Lower leg skin (tissue), 4 donors: ENCODE measurements around the gene PP2D1. TPM values are rescaled to one million over a fixed set of nuclear protein-coding genes. Genes with fewer than 3 reads are reported as not detected.
"Not testable (repeated sequence)": the region's sequence is repeated elsewhere in the genome, so short reads cannot be mapped to it uniquely, and the experiment has no call there.

Source experiments
- DNase-seq, 2 donors: peaks; one replicate each; pipeline ENCODE4 v3.0.0-alpha.2; 2019; ENCODE audit warnings: low spot score in 2 of 2
- H3K4me3 ChIP-seq: fragments of 200-600 bp; sonication (generic); 2 replicates; pipeline ENCODE4 v1.5.1; 2017; ENCODE audit warnings: mild to moderate bottlenecking, low read depth; ENCODE audit not compliant: poor library complexity, severe bottlenecking
- POLR2A ChIP-seq, 2 donors: fragments of 450-650 bp; IDR thresholded peaks; one replicate each; pipeline ENCODE4 v1.6.1; 2016 to 2017; ENCODE audit warnings: antibody characterized with exemption in 2 of 2, mild to moderate bottlenecking in 1 of 2, moderate library complexity in 1 of 2
- WGBS, 2 donors: methylation state at CpG; one replicate each; pipeline ENCODE4 v1.1.5; 2018; 5-methylcytosine and 5-hydroxymethylcytosine counted together
- intact Hi-C: fragments of 100-400 bp; cut with DNase I; formaldehyde crosslinking; loops from one replicate; pipeline ENCODE4 v1.15.0; 2023; ENCODE audit warnings: low total_unique reads
- total RNA-seq, 4 donors: library from RNA; depleted of rRNA; stranded (reverse); fragments of >200 nt; gene quantifications; one replicate each; pipeline ENCODE4 v1.1.0, GENCODE V29; 2016
- TF ChIP-seq, protein P1 (sequence below), 3 donors: fragments of 450-650 bp; IDR thresholded peaks; one replicate each; pipeline ENCODE4 v1.5.1; 2016; ENCODE audit warnings: antibody characterized with exemption in 3 of 3, mild to moderate bottlenecking in 3 of 3, moderate library complexity in 2 of 3

PP2D1 gene
- total RNA-seq, 4 donors from 2014 or later: not detected

DNA sequence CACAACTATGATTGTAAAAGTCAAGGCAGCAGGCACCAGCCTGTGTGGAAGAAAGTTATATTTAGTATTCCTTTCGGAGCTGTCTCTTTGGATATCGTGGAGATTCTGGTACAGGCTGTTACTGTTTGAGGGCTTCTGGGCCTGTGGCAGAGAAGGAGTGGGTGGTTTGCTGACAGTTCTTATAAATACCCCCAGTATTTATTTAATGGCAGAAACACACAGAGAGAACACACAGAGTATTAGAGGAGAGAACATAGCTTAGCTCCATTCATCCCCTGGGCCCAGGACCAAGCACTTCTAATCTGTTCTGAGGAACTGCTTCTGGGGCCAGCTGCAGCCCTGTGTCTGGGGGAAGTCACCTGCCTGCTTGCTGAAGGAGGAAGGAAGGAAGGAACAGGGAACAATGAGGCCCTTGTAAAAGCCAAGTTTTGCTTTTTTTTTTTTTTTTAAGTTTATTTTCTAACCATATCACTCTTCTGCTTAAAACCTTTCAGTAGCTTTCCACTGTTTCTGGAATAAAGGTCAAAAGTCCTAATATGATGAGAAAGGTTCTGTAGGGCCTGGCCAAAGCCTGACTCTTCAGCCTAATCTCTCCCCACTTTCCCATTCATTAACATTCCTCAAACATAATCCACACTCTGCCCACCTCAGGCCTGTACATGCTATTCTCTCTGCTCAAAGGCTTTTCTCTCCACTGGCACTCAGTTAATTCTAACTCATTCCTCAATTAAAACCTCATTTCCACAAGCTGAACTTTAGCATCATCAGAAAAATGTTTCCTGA, 11.8 kb upstream of the PP2D1 start:
- peak in 1 of 2 donors; percentile 29 for DNase-seq

DNA sequence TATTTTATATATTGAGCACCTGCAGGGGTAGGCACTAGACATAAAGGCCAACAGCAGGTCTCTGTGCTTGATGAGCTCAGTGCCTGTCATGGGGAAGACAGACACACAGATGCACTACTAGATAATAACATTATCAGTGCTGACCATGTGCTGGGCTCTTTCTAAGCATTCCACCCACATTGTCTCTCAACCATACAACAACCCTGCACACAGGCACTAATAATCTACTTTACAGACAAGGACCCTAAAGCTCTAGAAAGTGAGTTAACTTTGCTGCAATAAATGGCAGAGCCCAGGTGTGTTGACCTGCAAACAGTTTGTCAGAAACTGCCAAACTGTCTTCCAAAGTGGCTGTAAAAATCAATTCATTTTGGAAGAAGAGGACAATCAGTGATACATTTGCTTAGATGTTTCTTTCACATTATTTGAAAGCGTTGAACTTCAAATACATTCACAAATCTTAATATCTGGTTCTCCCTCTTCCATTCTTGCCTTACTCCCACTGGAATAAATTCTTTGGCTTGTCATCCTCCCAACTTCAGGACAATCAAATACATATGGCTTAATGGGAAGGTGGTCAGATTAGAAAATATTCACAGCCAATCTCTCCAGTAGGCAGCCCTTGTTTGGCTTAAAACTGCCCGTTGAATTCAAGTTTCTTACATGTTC, 11.0 kb upstream of the PP2D1 start:
- DNase-seq: no peak
- TF ChIP-seq POLR2A (IDR thresholded peaks at IDR 0.05): no peak
- TF ChIP-seq, protein P1, sequence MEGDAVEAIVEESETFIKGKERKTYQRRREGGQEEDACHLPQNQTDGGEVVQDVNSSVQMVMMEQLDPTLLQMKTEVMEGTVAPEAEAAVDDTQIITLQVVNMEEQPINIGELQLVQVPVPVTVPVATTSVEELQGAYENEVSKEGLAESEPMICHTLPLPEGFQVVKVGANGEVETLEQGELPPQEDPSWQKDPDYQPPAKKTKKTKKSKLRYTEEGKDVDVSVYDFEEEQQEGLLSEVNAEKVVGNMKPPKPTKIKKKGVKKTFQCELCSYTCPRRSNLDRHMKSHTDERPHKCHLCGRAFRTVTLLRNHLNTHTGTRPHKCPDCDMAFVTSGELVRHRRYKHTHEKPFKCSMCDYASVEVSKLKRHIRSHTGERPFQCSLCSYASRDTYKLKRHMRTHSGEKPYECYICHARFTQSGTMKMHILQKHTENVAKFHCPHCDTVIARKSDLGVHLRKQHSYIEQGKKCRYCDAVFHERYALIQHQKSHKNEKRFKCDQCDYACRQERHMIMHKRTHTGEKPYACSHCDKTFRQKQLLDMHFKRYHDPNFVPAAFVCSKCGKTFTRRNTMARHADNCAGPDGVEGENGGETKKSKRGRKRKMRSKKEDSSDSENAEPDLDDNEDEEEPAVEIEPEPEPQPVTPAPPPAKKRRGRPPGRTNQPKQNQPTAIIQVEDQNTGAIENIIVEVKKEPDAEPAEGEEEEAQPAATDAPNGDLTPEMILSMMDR (IDR thresholded peaks at IDR 0.05): no peak
- intact Hi-C loops: no loop called here
- WGBS, 2 donors: 53 to 57% methylated on average over 2 of the region's 2 CpGs
- no peak overlapping the region for H3K4me3 ChIP-seq

More for the DNA sequence above, 11.8 kb upstream of the PP2D1 start:
- intact Hi-C loops: no loop called here
- WGBS, 2 donors: 32 to 60% methylated on average over 2 of the region's 2 CpGs
- TF ChIP-seq POLR2A (IDR thresholded peaks at IDR 0.05): no peak
- H3K4me3 ChIP-seq: no peak overlapping the region

DNA sequence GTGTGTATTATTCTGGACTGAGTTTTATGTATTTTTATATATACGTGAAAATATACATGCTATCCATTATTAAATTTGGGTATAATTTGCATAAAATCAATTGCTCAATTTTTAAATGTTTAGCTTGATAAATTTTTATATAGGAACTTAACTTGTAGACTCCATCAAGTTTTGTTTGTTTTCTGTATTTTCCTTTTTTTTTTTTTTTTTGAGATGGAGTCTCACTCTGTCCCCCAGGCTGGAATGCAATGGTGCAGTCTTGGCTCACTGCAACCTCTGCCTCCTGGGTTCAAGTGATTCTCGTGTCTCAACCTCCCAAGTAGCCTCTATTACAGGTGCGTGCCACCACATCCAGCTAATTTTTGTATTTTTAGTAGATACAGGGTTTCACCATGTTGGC, 4.0 kb upstream of the PP2D1 start:
- intact Hi-C loops, DNase-seq, H3K4me3 ChIP-seq: not testable (repeated sequence)
- 80 to 86% methylated on average over 3 of the region's 3 CpGs for WGBS, 2 donors

DNA sequence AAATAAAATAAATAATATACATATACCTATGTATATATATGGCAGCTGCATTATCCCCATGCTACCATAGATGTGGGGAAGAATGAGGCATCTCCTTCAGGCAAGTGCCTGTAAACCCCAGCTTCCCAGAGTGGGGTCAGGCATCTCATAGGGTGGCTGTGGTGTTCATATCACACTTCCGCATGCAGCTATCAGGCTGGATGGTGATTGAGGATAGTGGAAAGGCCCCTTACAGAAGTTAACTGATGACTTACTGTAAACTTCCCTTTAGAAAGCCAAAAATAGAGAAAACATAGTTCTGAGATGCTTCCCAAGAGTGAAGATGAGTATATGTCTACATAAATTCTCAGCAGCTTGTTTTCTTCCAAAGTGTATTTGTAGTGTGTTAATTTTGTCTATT, 3.5 kb upstream of the PP2D1 start:
- WGBS, 2 donors: 90 to 92% methylated on average over 1 of the region's 1 CpG
- no peak for DNase-seq
- intact Hi-C loops: no loop called here
- TF ChIP-seq, protein P1 (IDR thresholded peaks at IDR 0.05): no peak
- no peak for TF ChIP-seq POLR2A (IDR thresholded peaks at IDR 0.05)
- no peak overlapping the region for H3K4me3 ChIP-seq

DNA sequence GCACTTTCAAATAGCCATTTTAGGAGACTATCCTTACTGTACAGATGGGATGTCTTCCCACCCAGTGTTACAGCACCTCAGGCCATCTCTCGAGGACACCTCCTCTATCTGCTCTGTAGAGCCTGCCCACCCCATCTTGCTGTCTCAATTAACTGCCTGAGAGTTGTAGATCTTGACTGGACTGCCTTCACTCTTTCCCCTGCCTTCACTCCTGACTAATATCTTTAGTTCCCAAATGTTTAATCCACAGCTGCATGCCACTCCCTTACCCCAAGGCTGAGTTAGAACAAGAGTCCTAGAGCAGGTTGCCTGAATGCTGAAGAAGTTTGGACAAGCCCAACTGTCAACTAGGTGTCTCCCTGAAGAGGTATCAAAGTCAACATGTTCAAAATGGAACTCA, 1.3 kb upstream of the PP2D1 start:
- DNase-seq: no peak
- no peak for TF ChIP-seq POLR2A (IDR thresholded peaks at IDR 0.05)
- TF ChIP-seq, protein P1 (IDR thresholded peaks at IDR 0.05): no peak
- no peak overlapping the region for H3K4me3 ChIP-seq
- intact Hi-C loops: no loop called here
- 50 to 62% methylated on average over 1 of the region's 1 CpG for WGBS, 2 donors

DNA sequence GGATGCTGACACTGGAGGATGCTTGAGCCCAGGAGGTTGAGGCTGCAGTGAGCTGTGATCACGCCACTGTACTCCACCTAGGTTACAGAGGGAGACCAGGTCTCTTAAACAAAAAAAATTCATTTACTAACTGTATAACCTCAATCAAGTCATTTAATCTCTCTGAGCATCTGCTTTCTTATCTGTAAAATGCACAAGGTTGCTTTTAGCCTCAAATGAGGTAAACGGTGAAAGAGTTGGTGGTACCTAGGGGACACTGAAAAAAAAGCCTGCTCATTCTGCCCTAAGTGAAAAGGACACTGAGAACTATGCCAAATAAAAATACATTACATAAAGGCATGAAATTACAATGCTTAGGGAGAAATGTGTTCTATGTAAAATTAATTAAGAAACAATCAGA, 3.4 kb downstream of the PP2D1 start:
- no peak overlapping the region for H3K4me3 ChIP-seq
- no peak for DNase-seq
- intact Hi-C loops: no loop called here
- 80 to 88% methylated on average over 2 of the region's 2 CpGs for WGBS, 2 donors
- TF ChIP-seq, protein P1 (IDR thresholded peaks at IDR 0.05): no peak
- no peak for TF ChIP-seq POLR2A (IDR thresholded peaks at IDR 0.05)
